Measurements from ENCODE around the gene PPP1R14D. TPM values are rescaled to one million over a fixed set of nuclear protein-coding genes. Genes with fewer than 3 reads are reported as not detected.

Gene PPP1R14D
- total and polyA plus RNA-seq, 2 experiments from 2014 or later: not detected

DNA sequence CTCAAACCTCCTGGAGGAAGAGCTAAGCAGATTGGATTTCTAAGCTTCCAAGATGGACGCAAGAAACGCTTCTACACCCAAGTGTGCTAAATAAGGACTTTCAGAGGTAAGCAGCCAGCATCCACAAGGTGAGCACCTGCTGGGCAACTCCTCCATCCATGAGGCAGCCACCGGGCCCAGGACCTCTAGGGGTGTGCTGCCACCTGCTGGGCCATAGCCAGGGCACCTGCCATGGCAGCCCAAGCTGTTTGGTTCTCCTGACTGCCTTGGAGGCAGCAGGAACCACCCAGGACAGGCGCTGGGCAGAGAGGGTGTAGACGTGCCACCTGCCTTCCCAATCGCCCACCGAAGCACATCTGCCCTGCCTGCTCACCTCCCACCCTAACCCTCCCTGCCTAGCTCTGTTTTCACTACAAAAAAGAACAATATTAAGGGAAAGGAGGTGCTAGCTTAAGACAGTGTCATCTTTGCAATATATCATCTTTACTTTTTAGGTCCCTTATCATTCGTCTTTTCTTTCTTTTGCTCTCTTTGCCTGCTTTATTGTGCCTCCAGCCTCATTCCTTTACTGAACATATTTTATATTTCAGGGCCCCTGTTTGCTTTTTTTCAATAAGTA is 45.8 kb downstream of the PPP1R14D start:
- peak; percentile 81 for DNase-seq (ENCODE audit: low spot score)
- H4K20me1 ChIP-seq (replicated peaks; ENCODE audit: insufficient read depth): no peaks in the 10 kb centered on the region
- peak; percentile 73 for ATAC-seq
- TF ChIP-seq POLR2AphosphoS5 (IDR thresholded peaks at IDR 0.05; ENCODE audit: low read depth): no peak
- TF ChIP-seq, protein P1, sequence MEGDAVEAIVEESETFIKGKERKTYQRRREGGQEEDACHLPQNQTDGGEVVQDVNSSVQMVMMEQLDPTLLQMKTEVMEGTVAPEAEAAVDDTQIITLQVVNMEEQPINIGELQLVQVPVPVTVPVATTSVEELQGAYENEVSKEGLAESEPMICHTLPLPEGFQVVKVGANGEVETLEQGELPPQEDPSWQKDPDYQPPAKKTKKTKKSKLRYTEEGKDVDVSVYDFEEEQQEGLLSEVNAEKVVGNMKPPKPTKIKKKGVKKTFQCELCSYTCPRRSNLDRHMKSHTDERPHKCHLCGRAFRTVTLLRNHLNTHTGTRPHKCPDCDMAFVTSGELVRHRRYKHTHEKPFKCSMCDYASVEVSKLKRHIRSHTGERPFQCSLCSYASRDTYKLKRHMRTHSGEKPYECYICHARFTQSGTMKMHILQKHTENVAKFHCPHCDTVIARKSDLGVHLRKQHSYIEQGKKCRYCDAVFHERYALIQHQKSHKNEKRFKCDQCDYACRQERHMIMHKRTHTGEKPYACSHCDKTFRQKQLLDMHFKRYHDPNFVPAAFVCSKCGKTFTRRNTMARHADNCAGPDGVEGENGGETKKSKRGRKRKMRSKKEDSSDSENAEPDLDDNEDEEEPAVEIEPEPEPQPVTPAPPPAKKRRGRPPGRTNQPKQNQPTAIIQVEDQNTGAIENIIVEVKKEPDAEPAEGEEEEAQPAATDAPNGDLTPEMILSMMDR (conservative IDR thresholded peaks at IDR 0.05; ENCODE audit: low read depth in 2 of 2): peak; percentile 55 to 93
- no peak for TF ChIP-seq NANOG (IDR thresholded peaks at IDR 0.05; ENCODE audit: borderline replicate concordance)
- no peak for TF ChIP-seq EZH2 (IDR thresholded peaks at IDR 0.05; ENCODE audit: low read depth, unreplicated experiment)
- no peak overlapping the region for H2AFZ ChIP-seq
- no peaks in the 10 kb centered on the region for H3F3A ChIP-seq (replicated peaks; ENCODE audit: low read depth)
- H3K27me3 ChIP-seq (ENCODE audit: insufficient read depth): no peaks in the 10 kb centered on the region
- H3K4me2 ChIP-seq: no peak overlapping the region
- peaks cover 26% of the 10 kb centered on the region for H3K4me1 ChIP-seq (ENCODE audit: insufficient read depth)
- H3K79me2 ChIP-seq (replicated peaks; ENCODE audit: insufficient read depth): peaks cover 27% of the 10 kb centered on the region
- Mint-ChIP-seq H3K4me1 (peaks cover 48% of the 10 kb centered on the region), H3K36me3 (ENCODE audit: low read depth) (peaks cover 8% of the 10 kb centered on the region), H3K27me3 (ENCODE audit: insufficient read depth, low read depth, poor library complexity) (peaks cover 4% of the 10 kb centered on the region), H3K9me3 (no peaks in the 10 kb centered on the region), H3K4me3 (no peak overlapping the region), H3K27ac (peak overlapping the region; percentile 75; the same call in 1 of the 2 replicates)
- H3K27ac ChIP-seq (ENCODE audit: low read depth): no peak overlapping the region
- H3K36me3 ChIP-seq (ENCODE audit: insufficient read depth): peaks cover 4% of the 10 kb centered on the region
- H3K4me3 ChIP-seq: no peak overlapping the region
- no peaks in the 10 kb centered on the region for H3K9me2 ChIP-seq (ENCODE audit: insufficient read depth)

DNA sequence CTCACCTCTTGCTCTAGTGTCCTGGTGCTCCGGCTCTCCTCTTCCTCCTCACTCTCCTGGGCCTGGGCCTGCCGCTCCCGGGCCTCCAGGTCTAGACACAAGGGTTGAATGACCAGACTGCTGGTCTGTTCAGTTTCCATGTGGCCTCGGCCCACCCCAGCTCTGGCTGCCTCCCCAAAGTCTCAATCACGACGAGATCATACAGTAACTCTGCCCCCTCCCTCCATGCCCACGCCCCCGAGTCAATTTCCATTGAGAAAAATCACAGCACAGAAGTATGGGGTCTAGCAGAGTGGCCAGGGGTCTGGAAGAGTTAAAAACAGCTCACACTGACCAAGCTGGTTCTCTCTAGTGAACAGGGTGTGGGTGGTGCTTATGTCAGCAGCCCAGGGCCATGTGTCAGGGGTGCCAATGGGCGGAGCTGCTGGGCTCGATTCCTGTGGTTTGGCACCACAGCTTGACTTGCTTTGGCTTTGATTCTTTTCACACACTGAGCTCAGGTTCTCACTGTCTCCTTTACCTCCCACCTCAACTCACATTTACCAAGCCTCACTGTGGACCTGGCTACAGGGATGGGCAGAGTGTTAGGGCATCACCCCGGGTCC is 51.9 kb downstream of the PPP1R14D start:
- no peak overlapping the region for H3K4me2 ChIP-seq
- Mint-ChIP-seq H3K27ac (no peak overlapping the region), H3K4me1 (no peaks in the 10 kb centered on the region), H3K27me3 (ENCODE audit: insufficient read depth, low read depth, poor library complexity) (peaks cover 6% of the 10 kb centered on the region), H3K36me3 (ENCODE audit: low read depth) (peaks cover 35% of the 10 kb centered on the region), H3K9me3 (no peaks in the 10 kb centered on the region), H3K4me3 (no peak overlapping the region; the same call in 2 of the 3 replicates)
- TF ChIP-seq, protein P2, sequence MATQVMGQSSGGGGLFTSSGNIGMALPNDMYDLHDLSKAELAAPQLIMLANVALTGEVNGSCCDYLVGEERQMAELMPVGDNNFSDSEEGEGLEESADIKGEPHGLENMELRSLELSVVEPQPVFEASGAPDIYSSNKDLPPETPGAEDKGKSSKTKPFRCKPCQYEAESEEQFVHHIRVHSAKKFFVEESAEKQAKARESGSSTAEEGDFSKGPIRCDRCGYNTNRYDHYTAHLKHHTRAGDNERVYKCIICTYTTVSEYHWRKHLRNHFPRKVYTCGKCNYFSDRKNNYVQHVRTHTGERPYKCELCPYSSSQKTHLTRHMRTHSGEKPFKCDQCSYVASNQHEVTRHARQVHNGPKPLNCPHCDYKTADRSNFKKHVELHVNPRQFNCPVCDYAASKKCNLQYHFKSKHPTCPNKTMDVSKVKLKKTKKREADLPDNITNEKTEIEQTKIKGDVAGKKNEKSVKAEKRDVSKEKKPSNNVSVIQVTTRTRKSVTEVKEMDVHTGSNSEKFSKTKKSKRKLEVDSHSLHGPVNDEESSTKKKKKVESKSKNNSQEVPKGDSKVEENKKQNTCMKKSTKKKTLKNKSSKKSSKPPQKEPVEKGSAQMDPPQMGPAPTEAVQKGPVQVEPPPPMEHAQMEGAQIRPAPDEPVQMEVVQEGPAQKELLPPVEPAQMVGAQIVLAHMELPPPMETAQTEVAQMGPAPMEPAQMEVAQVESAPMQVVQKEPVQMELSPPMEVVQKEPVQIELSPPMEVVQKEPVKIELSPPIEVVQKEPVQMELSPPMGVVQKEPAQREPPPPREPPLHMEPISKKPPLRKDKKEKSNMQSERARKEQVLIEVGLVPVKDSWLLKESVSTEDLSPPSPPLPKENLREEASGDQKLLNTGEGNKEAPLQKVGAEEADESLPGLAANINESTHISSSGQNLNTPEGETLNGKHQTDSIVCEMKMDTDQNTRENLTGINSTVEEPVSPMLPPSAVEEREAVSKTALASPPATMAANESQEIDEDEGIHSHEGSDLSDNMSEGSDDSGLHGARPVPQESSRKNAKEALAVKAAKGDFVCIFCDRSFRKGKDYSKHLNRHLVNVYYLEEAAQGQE (IDR thresholded peaks at IDR 0.05; ENCODE audit: unreplicated experiment): no peak
- TF ChIP-seq ZNF331 (CRISPR knock-in tag; IDR thresholded peaks at IDR 0.05; ENCODE audit: low read depth): no peak
- TF ChIP-seq, protein P3, sequence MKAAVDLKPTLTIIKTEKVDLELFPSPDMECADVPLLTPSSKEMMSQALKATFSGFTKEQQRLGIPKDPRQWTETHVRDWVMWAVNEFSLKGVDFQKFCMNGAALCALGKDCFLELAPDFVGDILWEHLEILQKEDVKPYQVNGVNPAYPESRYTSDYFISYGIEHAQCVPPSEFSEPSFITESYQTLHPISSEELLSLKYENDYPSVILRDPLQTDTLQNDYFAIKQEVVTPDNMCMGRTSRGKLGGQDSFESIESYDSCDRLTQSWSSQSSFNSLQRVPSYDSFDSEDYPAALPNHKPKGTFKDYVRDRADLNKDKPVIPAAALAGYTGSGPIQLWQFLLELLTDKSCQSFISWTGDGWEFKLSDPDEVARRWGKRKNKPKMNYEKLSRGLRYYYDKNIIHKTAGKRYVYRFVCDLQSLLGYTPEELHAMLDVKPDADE (IDR thresholded peaks at IDR 0.05): no peak
- TF ChIP-seq, protein P1 (conservative IDR thresholded peaks at IDR 0.05; ENCODE audit: low read depth in 2 of 2): no peak
- TF ChIP-seq ZNF114 (CRISPR knock-in tag; IDR thresholded peaks at IDR 0.05): no peak
- TF ChIP-seq EZH2 (IDR thresholded peaks at IDR 0.05; ENCODE audit: low read depth, unreplicated experiment): no peak
- TF ChIP-seq STAT1 (IDR thresholded peaks at IDR 0.05; ENCODE audit: unreplicated experiment): no peak
- TF ChIP-seq EZH2phosphoT487 (IDR thresholded peaks at IDR 0.05; ENCODE audit: unreplicated experiment): no peak
- TF ChIP-seq NANOG (IDR thresholded peaks at IDR 0.05; ENCODE audit: borderline replicate concordance): no peak
- H3K4me1 ChIP-seq (ENCODE audit: insufficient read depth): no peaks in the 10 kb centered on the region
- H4K20me1 ChIP-seq (replicated peaks; ENCODE audit: insufficient read depth): no peaks in the 10 kb centered on the region
- H3K36me3 ChIP-seq (ENCODE audit: insufficient read depth): peaks cover 4% of the 10 kb centered on the region
- no peak for ATAC-seq
- H3K9me2 ChIP-seq (ENCODE audit: insufficient read depth): no peaks in the 10 kb centered on the region
- H3F3A ChIP-seq (replicated peaks; ENCODE audit: low read depth): no peaks in the 10 kb centered on the region
- H3K27me3 ChIP-seq (ENCODE audit: insufficient read depth): no peaks in the 10 kb centered on the region
- H3K79me2 ChIP-seq (replicated peaks; ENCODE audit: insufficient read depth): no peaks in the 10 kb centered on the region
- no peak overlapping the region for H3K27ac ChIP-seq (ENCODE audit: low read depth)
- no peak overlapping the region for H2AFZ ChIP-seq
- no peak for DNase-seq (ENCODE audit: low spot score)
- H3K4me3 ChIP-seq: no peak overlapping the region

Data from GM23338 (cell line).